HG02884 (cell line): Measurements from ENCODE around the gene RGL2.
"Not testable (repeated sequence)": the region's sequence is repeated elsewhere in the genome, so short reads cannot be mapped to it uniquely, and the experiment has no call there.

ENCODE experiments used
- ATAC-seq: cut with Tn5 transposase; IDR thresholded peaks from one replicate; pipeline ENCODE4 v1.9.1; 2021; ENCODE audit warnings: mild to moderate bottlenecking, moderate library complexity; ENCODE audit not compliant: unreplicated experiment

The RGL2 gene, protein sequence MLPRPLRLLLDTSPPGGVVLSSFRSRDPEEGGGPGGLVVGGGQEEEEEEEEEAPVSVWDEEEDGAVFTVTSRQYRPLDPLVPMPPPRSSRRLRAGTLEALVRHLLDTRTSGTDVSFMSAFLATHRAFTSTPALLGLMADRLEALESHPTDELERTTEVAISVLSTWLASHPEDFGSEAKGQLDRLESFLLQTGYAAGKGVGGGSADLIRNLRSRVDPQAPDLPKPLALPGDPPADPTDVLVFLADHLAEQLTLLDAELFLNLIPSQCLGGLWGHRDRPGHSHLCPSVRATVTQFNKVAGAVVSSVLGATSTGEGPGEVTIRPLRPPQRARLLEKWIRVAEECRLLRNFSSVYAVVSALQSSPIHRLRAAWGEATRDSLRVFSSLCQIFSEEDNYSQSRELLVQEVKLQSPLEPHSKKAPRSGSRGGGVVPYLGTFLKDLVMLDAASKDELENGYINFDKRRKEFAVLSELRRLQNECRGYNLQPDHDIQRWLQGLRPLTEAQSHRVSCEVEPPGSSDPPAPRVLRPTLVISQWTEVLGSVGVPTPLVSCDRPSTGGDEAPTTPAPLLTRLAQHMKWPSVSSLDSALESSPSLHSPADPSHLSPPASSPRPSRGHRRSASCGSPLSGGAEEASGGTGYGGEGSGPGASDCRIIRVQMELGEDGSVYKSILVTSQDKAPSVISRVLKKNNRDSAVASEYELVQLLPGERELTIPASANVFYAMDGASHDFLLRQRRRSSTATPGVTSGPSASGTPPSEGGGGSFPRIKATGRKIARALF

DNA sequence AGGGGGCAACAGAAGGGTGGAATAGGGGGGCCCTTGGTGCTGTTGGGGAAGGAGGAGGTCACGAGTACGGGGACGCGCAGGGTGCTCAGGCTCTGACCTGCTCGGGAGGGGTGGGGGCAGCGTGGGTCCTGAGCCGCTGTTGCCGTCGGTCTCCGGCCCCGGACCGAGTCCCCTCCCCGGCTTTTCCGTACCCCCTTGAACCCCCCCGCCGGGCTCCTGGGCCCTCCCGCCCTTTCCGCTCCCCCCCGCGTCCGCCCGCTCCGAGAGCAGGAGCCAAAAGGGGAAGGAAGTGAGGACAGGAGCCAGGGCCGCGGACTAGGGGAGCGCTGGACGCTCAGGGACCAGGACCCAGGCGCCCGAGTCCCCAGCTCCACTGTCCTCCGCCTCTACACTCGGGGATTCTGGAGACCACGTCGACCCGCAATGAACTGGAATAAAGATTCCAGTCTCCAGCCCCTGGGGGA lies at the start of gene RGL2:
TSS of gene RGL2 (minus strand) at position 170 of the 464 bp plus-strand sequence. CDS start 332 bp downstream, outside the sequence.
- peak; percentile 16 for ATAC-seq

- no peak for ATAC-seq
Observed at GRCh38 chr6:33347816-33348215, 49.1 kb upstream of the RGL2 start.

DNA sequence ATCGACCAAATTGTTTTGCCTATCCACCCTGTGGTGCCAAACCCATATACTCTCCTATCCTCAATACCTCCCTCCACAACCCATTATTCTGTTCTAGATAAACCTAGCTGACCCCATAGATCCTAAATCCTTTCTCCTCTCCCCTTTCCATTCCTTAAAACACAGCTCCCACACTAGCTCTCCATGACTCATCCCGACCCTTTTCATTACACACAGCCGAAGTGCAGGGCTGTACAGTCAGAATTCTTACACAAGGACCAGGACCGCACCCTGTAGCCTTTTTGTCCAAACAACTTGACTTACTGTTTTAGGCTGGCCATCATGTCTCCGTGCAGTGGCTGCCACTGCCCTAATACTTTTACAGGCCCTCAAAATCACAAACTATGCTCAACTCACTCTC lies 48.2 kb upstream of the RGL2 start:
- not testable (repeated sequence) for ATAC-seq

DNA sequence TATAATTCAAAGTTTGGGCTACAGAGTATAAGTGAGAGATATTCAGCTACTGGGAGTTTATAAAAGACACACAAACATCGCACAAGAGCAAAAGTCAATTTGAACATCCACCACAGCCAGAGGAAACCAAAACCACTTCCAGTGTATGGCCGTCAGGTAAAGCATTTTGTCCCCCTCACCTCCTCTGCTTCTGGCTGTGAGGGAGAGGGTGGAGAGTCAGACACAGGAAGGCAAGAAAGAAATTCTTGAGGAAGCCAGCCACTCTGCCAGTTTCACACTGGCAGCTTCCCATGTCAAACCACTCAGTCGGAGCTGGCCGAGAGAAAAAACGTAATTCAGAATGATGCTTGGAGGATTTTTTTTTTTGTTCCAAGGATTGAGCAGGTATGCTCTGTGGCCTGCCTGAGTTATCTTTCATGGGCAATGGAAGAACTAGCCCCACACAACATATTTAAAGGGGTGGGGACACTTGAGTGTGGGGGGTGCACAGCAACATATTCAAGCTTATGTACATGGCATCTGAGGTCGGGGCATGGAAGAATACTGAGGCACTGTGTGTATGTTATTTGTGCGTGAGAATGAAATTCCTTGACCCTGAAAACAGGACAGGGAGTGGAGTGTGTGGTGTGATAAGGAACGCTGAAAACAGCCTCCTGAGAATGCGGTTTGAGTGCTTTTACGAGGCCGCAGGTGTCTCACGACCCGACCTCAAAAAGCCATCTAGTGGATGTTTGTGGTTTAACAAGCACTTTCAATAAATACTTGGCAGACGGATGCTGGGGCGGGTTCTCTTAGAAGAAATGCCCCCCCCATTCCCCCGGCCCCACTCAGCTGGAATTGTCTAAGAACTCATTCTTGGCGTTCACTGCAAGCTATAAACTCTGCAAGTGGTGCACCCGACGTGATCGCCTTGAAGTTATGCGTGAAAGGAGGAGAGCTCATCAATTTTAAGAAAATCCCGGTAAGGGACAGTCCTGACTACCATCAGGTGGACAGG lies 46.3 kb upstream of the RGL2 start:
- no peak for ATAC-seq

GRCh38 chr6:33343953-33344611 lies 45.3 kb upstream of the RGL2 start:
- ATAC-seq, result no peak

DNA sequence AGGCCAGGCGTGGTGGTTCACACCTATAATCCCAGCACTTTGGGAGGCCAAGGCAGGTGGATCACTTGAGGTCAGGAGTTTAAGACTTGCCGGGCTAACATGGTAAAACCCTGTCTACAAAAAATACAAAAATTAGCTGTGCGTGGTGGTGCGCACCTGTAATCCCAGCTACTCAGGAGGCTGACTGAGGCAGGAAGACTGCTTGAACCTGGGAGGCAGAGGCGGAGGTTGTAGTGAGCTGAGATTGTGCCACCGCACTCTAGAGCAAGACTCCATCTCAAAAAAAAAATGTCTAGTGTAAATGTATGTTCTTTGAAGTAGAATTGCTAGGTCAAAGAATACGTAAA lies 44.8 kb upstream of the RGL2 start:
- not testable (repeated sequence) for ATAC-seq

GRCh38 chr6:33339193-33339592 lies 40.5 kb upstream of the RGL2 start:
- no peak for ATAC-seq

DNA sequence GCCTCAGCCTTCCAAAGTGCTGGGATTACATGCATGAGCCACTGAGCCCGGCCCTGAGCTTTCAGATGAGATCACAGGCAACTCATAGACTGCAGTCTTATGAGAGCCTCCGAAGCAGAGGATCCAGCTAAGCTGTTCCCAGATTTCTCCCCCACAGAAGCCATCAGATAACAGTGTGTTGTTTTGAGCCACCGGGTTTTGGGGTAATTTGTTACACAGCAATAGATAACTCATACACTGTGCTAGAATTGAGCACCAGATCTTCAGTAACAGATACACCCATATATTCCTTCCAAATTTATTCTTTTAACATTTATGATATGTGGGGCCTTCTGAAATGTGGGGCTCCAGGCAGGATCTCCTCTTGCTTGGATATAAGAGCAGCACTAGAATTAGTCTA lies 37.8 kb upstream of the RGL2 start:
- ATAC-seq, result no peak

GRCh38 chr6:33335916-33336315 lies 37.2 kb upstream of the RGL2 start:
- ATAC-seq, result no peak

DNA sequence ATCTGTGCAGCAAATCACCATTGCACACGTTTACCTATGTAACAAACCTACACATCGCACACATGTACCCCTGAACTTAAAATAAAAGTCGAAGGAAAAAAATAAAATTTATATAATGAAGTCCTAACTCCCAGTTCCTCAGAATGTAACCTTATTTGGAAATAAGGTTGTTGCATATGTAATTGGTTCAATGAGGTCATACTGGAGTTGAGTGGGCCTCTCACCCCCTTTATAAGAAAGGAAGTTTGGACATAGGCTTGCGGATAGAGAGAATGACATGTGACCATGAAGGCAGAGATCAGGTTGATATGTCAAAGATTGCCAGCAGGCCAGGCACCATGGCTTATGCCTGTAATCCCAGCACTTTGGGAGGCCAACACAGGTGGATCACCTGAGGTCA lies 34.9 kb upstream of the RGL2 start:
- no peak for ATAC-seq

GRCh38 chr6:33330736-33331135 lies 32.0 kb upstream of the RGL2 start:
- ATAC-seq, result no peak

DNA sequence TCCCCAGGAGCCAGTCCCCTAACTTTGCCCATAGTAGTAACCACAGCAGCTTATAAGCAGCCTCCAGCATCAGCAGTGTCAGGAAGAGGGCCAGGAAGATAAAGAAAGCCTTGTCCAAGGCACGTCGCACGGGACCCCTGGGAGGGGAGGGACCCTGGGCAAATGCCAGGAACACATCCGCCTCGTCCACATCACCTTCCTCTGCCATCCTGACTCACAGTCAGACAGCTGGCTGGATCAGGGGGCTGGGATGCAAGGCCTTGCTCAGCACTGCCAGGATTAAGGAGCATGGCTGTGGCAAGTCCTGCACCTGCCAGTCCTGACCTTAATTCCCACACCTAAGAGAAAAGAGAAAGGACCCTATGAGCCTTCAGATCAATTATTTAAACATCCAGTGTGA lies 30.3 kb upstream of the RGL2 start:
- ATAC-seq, result no peak

GRCh38 chr6:33324125-33324524 lies 25.4 kb upstream of the RGL2 start:
- ATAC-seq, result no peak

- no peak for ATAC-seq
Observed at GRCh38 chr6:33323623-33323948, 24.8 kb upstream of the RGL2 start.

GRCh38 chr6:33321227-33321626 lies 22.5 kb upstream of the RGL2 start:
- ATAC-seq, result no peak

DNA sequence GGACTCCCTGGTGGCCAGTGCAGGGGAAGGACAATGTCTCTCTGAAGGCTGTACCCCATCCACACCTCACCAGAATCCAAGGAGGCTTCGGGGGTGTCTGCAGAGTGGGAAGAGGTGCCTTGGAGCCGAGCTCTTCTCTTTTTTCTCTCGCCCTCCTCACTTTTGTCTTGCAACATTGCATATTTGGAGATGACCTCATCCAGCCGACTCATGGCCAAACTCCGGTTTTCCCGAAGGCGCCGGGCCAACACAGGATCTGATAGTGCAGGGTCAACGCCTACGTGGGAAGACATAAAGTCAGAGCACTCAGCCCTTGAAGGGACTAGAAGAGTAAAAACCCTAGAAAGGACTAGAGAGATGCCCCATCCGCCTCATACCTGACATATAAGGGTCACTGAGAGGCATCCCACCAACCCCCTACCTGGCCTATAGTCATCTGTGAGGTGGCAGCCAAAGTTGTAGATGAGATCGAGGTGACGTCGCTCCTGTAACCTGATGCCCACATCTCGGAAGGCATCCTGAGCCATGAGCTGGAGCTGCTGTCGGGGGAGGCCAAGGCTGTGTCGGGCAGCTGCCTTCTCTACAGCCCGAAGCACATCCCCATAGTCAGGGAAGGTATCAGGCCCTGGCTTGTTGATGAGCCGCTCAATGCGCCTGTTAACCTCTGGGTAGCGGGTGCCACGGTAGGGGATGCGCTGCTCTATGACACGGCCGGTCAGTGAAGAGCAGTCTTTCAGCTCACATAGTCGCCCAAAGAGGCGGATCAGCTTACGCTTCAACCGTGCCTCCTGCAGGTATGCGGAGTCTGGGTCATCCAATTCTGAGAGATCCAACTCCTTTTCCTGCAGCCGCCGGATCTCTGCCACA lies 21.8 kb upstream of the RGL2 start:
- ATAC-seq, result no peak

DNA sequence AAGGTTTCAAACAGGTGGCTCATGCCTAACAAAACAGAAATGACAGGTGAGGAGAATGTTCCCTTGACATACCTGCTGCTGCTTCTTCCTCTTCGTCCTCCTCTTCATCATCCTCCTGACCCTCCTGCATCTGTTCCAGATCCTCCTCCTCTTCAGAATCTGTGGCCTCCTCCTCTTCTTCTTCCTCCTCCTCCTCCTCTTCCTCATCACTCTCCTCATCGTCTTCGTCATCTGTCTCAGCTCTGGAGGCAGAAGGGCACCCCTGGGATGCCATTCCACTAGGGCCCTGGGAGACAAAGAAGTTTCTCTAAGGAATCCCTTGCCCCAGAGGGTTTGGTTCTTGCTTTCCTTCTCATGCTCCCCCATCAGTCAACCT lies 21.2 kb upstream of the RGL2 start:
- ATAC-seq, result no peak

GRCh38 chr6:33318426-33319073 lies 19.8 kb upstream of the RGL2 start:
- ATAC-seq, result no peak
